HG02678 (cell line): ENCODE measurements around the gene ZCCHC24.

ENCODE experiments used
- ATAC-seq: cut with Tn5 transposase; IDR thresholded peaks from one replicate; pipeline ENCODE4 v1.9.1; 2021; ENCODE audit warnings: mild to moderate bottlenecking, moderate library complexity; ENCODE audit not compliant: unreplicated experiment

Gene ZCCHC24

DNA sequence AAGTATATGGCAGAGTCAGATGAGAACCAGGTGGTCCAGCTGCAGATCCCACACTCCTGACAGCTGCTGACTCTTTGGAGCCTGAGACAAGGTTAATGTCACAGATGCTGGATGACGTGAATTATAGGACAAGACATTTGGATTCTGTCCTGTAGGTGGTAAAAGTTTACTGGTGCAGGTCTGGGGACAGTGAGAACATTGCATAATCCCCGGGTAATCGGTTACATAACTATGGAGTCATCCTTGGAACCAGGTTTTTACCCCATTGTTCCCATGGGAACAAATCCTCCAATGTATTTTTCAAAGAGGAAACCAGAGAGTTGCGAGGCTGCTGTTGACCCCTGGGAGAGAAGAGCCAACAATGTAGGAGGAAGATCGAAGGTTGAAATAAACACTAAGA lies 27.5 kb upstream of the ZCCHC24 start:
- no peak for ATAC-seq

DNA sequence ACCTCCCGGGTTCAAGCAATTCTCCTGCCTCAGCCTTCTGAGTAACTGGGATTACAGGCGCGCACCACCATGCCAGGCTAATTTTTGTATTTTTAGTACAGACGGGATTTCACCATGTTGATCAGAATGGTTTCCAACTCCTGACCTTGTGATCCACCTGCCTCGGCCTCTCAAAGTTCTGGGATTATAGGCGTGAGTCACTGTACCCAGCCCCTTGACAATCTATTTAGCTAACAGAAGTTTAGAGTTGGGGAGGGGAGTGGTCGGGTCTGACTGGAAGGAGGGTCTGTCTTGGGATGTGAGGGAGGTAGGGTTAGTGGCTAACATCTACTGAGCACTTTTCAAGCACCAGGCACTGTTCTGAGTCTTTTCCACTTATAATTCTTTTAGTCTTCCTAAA lies 27.0 kb upstream of the ZCCHC24 start:
- ATAC-seq: no peak

DNA sequence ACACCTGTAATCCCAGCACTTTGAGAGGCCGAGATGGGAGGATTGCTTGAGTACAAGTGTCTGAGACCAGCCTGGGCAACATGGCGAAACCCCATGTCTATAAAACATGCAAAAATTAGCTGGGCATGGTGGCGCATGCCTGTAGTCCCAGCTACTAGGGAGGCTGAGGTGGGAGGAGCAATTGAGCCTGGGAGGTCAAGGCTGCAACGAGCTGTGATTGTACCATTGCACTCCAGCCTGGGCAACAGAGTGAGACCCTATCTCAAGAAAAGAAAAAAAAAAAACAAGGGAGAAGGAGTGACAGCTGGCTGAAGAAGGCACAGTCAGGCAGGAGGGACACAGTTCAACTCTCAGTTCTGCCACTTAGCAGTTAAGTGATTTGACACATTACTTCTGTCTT lies 26.4 kb upstream of the ZCCHC24 start:
- ATAC-seq: no peak

DNA sequence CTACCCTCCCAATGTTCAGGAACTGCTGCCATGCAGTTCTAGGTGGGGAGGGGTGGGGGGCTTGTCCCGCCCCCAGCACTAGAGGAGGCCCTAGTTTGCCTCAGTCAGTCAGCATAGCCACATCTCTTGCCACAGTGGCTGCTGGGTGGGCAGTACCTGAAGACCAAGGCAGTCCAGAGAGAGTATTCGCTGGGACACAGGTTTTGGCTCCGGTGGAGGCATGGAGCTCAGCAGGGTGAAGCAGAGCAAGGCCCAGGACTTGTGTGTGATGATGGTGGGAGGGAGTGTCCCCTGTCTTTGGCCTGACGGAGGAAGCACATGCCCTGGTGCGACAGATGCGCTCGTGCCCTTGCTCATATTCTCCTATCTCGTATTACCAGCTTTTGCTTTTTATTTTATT lies 24.7 kb upstream of the ZCCHC24 start:
- no peak for ATAC-seq

- no peak for ATAC-seq
These were observed 23.6 kb upstream of the ZCCHC24 start for GRCh38 chr10:79468841-79469585.

DNA sequence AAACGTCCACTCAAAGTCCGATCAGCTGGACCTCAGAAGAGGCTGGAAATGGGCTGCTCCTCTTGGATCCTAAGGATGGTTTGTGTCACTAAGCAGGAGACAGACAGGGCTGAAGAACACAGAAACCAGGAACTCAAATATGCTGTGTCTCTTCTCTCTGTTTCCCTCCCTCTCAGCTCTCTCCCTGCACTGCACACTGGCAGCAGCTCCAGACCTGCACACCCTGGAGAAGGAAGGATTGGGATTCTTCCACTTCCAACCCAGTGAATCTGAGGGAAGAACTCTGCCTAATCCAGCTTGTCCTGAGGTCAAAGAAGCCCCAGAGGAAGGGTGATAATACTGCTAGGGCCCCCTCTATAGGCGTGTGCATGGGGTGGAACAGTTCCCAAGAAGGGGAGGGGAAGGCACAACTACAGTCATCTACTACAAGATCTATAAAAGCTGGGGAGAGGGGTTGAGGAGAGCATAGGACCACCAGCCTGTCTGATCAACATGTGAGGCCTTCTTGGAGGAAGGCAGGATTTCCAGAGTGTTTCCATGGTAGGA lies 22.7 kb upstream of the ZCCHC24 start:
- ATAC-seq: no peak

GRCh38 chr10:79465341-79465740 lies 19.9 kb upstream of the ZCCHC24 start:
- no peak for ATAC-seq

- ATAC-seq: no peak
These were observed 18.4 kb upstream of the ZCCHC24 start for GRCh38 chr10:79463578-79464496.

GRCh38 chr10:79460687-79461086 lies 15.3 kb upstream of the ZCCHC24 start:
- ATAC-seq: no peak

DNA sequence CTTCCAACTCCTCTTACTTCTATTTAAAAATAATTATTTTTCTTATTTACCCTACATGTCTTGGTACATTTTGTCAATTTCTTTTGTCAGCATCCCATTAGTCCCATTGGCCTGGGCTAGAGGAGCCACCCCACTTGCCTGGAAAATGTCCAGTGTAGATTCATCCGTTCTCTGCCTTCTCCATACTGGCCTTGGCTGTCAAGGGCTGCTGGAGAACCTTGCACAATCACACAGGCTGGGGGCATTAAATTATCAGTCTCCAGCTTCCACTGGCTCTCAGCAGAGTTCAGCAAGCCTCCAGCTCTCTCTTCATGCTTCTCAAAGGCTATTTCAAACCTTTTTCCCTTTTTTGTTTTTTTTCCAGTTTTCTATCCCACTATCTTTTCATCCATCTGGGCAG lies 13.8 kb upstream of the ZCCHC24 start:
- no peak for ATAC-seq

GRCh38 chr10:79458483-79458882 lies 13.1 kb upstream of the ZCCHC24 start:
- ATAC-seq: no peak

- no peak for ATAC-seq
These were observed 11.9 kb upstream of the ZCCHC24 start for GRCh38 chr10:79457256-79457785.

DNA sequence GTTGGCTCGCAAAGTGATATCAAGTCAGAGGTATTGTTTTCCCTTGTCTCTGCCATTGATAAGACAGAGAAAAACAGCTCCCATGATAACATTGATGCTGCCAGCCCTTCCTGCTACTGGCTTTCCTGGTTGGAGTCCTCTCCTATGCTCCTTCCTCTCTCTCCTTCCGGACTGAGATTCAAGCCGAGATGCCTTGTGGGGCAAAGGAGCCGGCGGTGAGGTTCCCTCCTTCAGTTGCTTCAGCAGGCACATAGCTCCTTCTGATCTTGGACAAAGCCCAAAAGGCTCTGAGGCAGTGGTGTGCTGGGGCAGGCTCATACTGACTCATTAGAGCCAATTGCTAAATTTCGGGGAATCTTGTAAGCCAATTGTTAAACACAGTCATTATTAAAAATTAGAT lies 8.8 kb upstream of the ZCCHC24 start:
- ATAC-seq: no peak

DNA sequence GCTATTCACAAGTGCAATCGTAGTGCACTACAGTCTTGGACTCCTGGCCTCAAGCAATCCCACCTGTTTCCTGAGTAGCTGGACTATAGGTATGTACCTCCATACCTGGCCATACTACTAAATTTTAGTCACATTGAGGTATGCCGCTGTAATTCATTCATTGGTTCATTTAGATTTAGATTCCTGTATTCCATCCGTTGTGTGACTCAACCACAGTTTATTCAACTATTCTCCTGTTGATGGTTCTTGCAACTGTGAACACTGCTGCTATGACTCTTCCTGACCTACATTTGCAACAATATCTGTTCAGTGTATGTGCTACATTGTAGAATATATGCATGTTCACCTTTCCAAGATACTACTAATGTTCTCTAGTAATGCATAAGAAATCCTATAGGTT lies 8.0 kb upstream of the ZCCHC24 start:
- no peak for ATAC-seq

GRCh38 chr10:79452174-79452611 lies 6.8 kb upstream of the ZCCHC24 start:
- no peak for ATAC-seq

- no peak for ATAC-seq
These were observed 5.7 kb upstream of the ZCCHC24 start for GRCh38 chr10:79451046-79451699.

GRCh38 chr10:79449181-79450146 lies 4.0 kb upstream of the ZCCHC24 start:
- ATAC-seq: no peak

GRCh38 chr10:79448732-79449049 lies 3.3 kb upstream of the ZCCHC24 start:
- no peak for ATAC-seq

GRCh38 chr10:79447911-79448731 lies 2.7 kb upstream of the ZCCHC24 start:
- ATAC-seq: no peak
